Karpas-422 (cell line): ENCODE results near the gene CSH1. TPM values are rescaled to one million over a fixed set of nuclear protein-coding genes. Genes with fewer than 3 reads are reported as not detected.

ENCODE experiments used
- DNase-seq: peaks from one replicate; pipeline ENCODE4 v3.0.0-alpha.2; 2015
- H2AFZ ChIP-seq: fragments of 200-600 bp; sonication (generic); 2 replicates; pipeline ENCODE4 v1.6.1; 2014; ENCODE audit warnings: antibody characterized with exemption, low read length, mixed read lengths
- H3K27ac ChIP-seq: fragments of 200-600 bp; sonication (generic); 2 replicates; pipeline ENCODE4 v1.5.1; 2014; ENCODE audit warnings: mild to moderate bottlenecking, low read length, moderate library complexity
- H3K27me3 ChIP-seq: fragments of 200-600 bp; sonication (generic); 2 replicates; pipeline ENCODE4 v1.6.1; 2014; ENCODE audit warnings: low read length, mixed read lengths
- H3K36me3 ChIP-seq: fragments of 200-600 bp; sonication (generic); 2 replicates; pipeline ENCODE4 v1.6.1; 2014; ENCODE audit warnings: low read length, mixed read lengths; ENCODE audit not compliant: insufficient read depth
- H3K4me1 ChIP-seq: fragments of 200-600 bp; sonication (generic); 2 replicates; pipeline ENCODE4 v1.6.1; 2014; ENCODE audit warnings: mild to moderate bottlenecking, low read length, mixed read lengths
- H3K4me2 ChIP-seq: fragments of 200-600 bp; sonication (generic); 2 replicates; pipeline ENCODE4 v1.6.1; 2014; ENCODE audit warnings: low read length, low read depth, mild to moderate bottlenecking; ENCODE audit not compliant: poor library complexity, severe bottlenecking
- H3K4me3 ChIP-seq: fragments of 200-600 bp; sonication (generic); 2 replicates; pipeline ENCODE4 v1.5.1; 2014; ENCODE audit warnings: mild to moderate bottlenecking, antibody characterized with exemption, low read length, mixed read lengths
- H3K79me2 ChIP-seq: fragments of 200-600 bp; sonication (generic); 2 replicates; pipeline ENCODE4 v1.6.1; 2014; ENCODE audit warnings: mild to moderate bottlenecking, low read length, mixed read lengths
- H3K9ac ChIP-seq: fragments of 200-600 bp; sonication (generic); 2 replicates; pipeline ENCODE4 v1.6.0; 2014; ENCODE audit warnings: low read length
- H3K9me2 ChIP-seq: fragments of 200-600 bp; sonication (generic), shearing (Covaris generic); replicated peaks from 2 replicates; pipeline ENCODE4 v1.6.0; 2014; ENCODE audit warnings: mild to moderate bottlenecking, low read length, moderate library complexity; ENCODE audit not compliant: insufficient read depth
- H3K9me3 ChIP-seq: fragments of 300-700, 200-600 bp; sonication (generic); 2 replicates; pipeline ENCODE4 v1.6.1; 2014; ENCODE audit warnings: low read length, mixed read lengths
- H4K20me1 ChIP-seq: fragments of 200-600 bp; sonication (generic); 2 replicates; pipeline ENCODE4 v1.6.1; 2014; ENCODE audit warnings: mild to moderate bottlenecking, antibody characterized with exemption, low read length, low read depth; ENCODE audit not compliant: insufficient read depth
- total RNA-seq: library from RNA; depleted of rRNA; stranded (reverse); fragments of >200 nt; shearing (Covaris generic); gene quantifications from 2 replicates; pipeline ENCODE4 v1.2.3, GENCODE V29; 2014; ENCODE audit warnings: low replicate concordance

CSH1 gene
- total RNA-seq, 1 experiment from 2014 or later = not detected

- Histone ChIP-seq H3K9me2 (no peaks in the 10 kb centered on the region), H3K9me3 (no peaks in the 10 kb centered on the region), H3K4me1 (peaks cover 83% of the 10 kb centered on the region), H4K20me1 (peaks cover 20% of the 10 kb centered on the region), H3K27ac (peak within 1 kb of the TSS; percentile 99), H2AFZ (no peak within 1 kb of the TSS), H3K4me3 (peak within 1 kb of the TSS; percentile 100), H3K27me3 (no peaks in the 10 kb centered on the region), H3K9ac (peak within 1 kb of the TSS; percentile 100), H3K36me3 (peaks cover 38% of the 10 kb centered on the region), H3K79me2 (peaks cover 27% of the 10 kb centered on the region), H3K4me2 (peak within 1 kb of the TSS; percentile 94)
- DNase-seq = peak; percentile 97
Observed at GRCh38 chr17:63931981-63932561, 35.7 kb upstream of the CSH1 start, which contains the start of gene CD79B. Gene CD79B, minus strand, starts transcription at chr17:63932331. Its CDS starts 70 bp downstream, at chr17:63932261.

DNA sequence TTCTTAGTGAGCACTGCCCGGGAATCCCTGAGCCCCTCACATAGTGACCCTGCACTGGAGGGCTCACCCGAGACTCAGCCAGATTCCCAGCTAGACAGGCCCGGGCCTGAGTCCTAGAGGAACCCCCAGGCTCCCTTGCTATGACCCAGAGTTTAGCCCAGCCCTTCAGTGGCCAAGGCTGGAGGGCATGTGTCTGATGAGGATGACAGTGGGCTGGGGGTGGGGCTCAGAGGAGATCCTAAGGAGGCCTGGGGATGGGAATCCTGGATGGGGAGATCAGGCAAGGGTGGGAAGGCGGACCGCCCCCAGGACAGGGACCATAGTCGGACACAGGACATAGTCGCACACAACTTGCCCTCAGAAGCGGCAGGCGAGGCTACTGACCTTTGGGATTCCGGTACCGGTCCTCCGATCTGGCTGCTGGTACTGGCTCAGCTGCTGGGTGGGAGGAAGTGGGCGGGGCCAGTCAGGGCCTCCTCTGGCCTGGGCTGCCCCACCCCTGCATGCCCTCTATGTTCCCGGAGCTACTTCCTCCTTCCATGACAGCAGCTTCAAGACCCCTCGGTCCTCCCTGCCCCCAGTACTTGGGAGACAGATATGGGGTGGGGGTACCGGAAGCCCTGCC is 34.7 kb upstream of the CSH1 start:
- Histone ChIP-seq H3K79me2 (peaks cover 27% of the 10 kb centered on the region), H4K20me1 (peaks cover 20% of the 10 kb centered on the region), H3K4me2 (peak overlapping the region; percentile 94), H3K27ac (peak overlapping the region; percentile 99), H3K9me3 (no peaks in the 10 kb centered on the region), H3K27me3 (no peaks in the 10 kb centered on the region), H3K4me3 (peak overlapping the region; percentile 100), H3K4me1 (peaks cover 83% of the 10 kb centered on the region), H3K9ac (peak overlapping the region; percentile 100), H3K36me3 (peaks cover 42% of the 10 kb centered on the region), H2AFZ (no peak overlapping the region), H3K9me2 (no peaks in the 10 kb centered on the region)
- peak; percentile 93 for DNase-seq

DNA sequence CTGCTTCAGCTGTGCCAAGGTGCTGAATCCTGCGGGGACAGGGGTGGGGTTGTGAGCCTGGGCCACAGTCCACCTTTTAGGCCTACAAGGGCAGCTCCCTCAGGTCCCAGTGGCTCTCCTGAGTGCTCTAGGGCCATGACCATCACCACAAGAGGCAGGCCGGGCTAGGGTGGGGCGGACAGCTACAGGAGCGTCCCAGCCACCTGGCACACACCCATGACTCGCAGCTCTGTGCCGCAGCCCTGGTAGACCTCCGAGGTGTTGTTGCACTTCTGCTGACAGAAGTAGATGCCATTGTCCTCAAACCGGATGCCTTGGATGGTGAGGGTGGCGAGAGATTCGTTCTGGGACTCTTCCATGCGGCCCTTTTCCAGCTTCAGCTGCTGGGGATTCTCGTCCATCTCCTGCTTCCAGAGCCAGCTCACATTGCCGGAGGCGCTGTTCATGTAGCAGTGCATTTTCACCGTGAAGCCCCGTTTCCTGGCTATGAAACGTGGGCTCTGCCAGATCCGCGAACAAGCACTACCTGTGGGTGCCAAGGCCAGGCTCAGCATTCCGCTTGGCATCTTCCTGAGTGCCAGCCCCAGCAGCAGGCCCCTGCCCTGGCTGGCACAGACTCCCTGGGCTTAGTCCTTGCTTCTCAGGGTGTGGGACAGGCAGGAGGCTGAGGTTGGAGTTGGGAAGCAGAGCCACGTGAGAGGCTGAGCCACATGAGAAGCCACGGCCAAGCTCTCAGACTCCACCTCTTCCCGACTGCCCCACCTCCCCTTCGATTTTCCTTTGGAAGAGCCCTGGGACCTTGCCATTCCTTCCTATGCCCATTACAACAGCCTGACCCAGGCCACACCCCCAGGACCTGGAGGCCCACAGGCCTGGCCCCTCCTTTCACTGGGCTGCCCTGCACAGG is 33.7 kb upstream of the CSH1 start:
- Histone ChIP-seq H3K9me2 (no peaks in the 10 kb centered on the region), H3K9me3 (no peaks in the 10 kb centered on the region), H3K9ac (peak overlapping the region; percentile 100), H3K79me2 (peaks cover 27% of the 10 kb centered on the region), H3K27me3 (no peaks in the 10 kb centered on the region), H3K36me3 (peaks cover 42% of the 10 kb centered on the region), H4K20me1 (peaks cover 20% of the 10 kb centered on the region), H3K4me3 (peak overlapping the region; percentile 100), H2AFZ (no peak overlapping the region), H3K27ac (peak overlapping the region; percentile 99), H3K4me2 (peak overlapping the region; percentile 94), H3K4me1 (peaks cover 91% of the 10 kb centered on the region)
- peak; percentile 55 for DNase-seq

- H3K27me3 ChIP-seq = no peaks in the 10 kb centered on the region
- H3K36me3 ChIP-seq = peaks cover 42% of the 10 kb centered on the region
- H3K4me1 ChIP-seq = peaks cover 89% of the 10 kb centered on the region
- peak overlapping the region; percentile 94 for H3K4me2 ChIP-seq
- H4K20me1 ChIP-seq = peaks cover 20% of the 10 kb centered on the region
- DNase-seq = no peak
- H3K9me3 ChIP-seq = no peaks in the 10 kb centered on the region
- peak overlapping the region; percentile 99 for H3K27ac ChIP-seq
- H2AFZ ChIP-seq = no peak overlapping the region
- H3K4me3 ChIP-seq = peak overlapping the region; percentile 100
- no peaks in the 10 kb centered on the region for H3K9me2 ChIP-seq
- peaks cover 27% of the 10 kb centered on the region for H3K79me2 ChIP-seq
- H3K9ac ChIP-seq = peak overlapping the region; percentile 100
Observed at GRCh38 chr17:63928966-63929695, 32.8 kb upstream of the CSH1 start.

- Histone ChIP-seq H3K4me3 (peak overlapping the region; percentile 100; the same call in 1 of the 2 replicates), H4K20me1 (peaks cover 20% of the 10 kb centered on the region), H3K4me2 (peak overlapping the region; percentile 94), H3K9ac (peak overlapping the region; percentile 100), H3K79me2 (peaks cover 27% of the 10 kb centered on the region), H3K9me2 (no peaks in the 10 kb centered on the region), H3K9me3 (no peaks in the 10 kb centered on the region), H3K27me3 (no peaks in the 10 kb centered on the region), H3K27ac (peak overlapping the region; percentile 99), H2AFZ (no peak overlapping the region), H3K4me1 (peaks cover 87% of the 10 kb centered on the region), H3K36me3 (peaks cover 42% of the 10 kb centered on the region)
- peak; percentile 79 for DNase-seq
Observed at GRCh38 chr17:63928172-63928666, 31.8 kb upstream of the CSH1 start.

GRCh38 chr17:63927464-63928171 is 31.2 kb upstream of the CSH1 start:
- DNase-seq = peak; percentile 91
- H3K4me1 ChIP-seq = peaks cover 87% of the 10 kb centered on the region
- H3K9ac ChIP-seq = peak overlapping the region; percentile 100
- H3K4me3 ChIP-seq = peak overlapping the region; percentile 100
- no peaks in the 10 kb centered on the region for H3K9me3 ChIP-seq
- H3K4me2 ChIP-seq = peak overlapping the region; percentile 94
- no peaks in the 10 kb centered on the region for H3K27me3 ChIP-seq
- H3K79me2 ChIP-seq = peaks cover 27% of the 10 kb centered on the region
- no peak overlapping the region for H2AFZ ChIP-seq
- no peaks in the 10 kb centered on the region for H3K9me2 ChIP-seq
- H3K36me3 ChIP-seq = peaks cover 42% of the 10 kb centered on the region
- peaks cover 20% of the 10 kb centered on the region for H4K20me1 ChIP-seq
- H3K27ac ChIP-seq = peak overlapping the region; percentile 99

DNA sequence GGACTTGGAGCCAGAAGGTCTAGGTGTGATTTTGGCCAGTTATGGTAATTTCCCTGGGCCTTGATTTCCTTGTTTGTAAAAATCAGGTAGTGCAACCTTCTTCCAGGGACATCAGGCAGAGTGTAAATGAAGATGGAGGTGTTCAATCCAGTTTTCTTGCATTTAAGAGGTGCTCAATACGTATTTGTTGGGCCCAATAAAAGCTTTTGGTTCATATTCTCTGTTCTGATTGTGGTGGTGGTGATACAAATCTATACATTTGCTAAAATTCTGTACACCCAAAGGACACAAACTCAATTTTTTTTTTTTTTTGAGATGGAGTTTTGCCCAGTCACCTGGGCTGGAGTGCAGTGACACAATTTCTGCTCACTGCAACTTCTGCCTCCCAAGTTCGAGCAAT is 29.8 kb upstream of the CSH1 start:
- peak overlapping the region; percentile 99 for H3K27ac ChIP-seq
- no peaks in the 10 kb centered on the region for H3K27me3 ChIP-seq
- H4K20me1 ChIP-seq = peaks cover 20% of the 10 kb centered on the region
- H3K4me1 ChIP-seq = peaks cover 93% of the 10 kb centered on the region
- H3K4me3 ChIP-seq = no peak overlapping the region
- peak; percentile 67 for DNase-seq
- H3K9ac ChIP-seq = peak overlapping the region; percentile 100
- H3K9me2 ChIP-seq = no peaks in the 10 kb centered on the region
- no peaks in the 10 kb centered on the region for H3K9me3 ChIP-seq
- peaks cover 36% of the 10 kb centered on the region for H3K36me3 ChIP-seq
- H2AFZ ChIP-seq = no peak overlapping the region
- peak overlapping the region; percentile 94 for H3K4me2 ChIP-seq
- peaks cover 18% of the 10 kb centered on the region for H3K79me2 ChIP-seq
